NCI-H2227 treated with DMSO at 0.1 percent for 48 hours (cell line): Measurements from ENCODE around the gene MAP3K4.

Source experiments
- DNase-seq: peaks from one replicate; lab custom pipeline; 2025; lab: John Stamatoyannopoulos, UW

Gene MAP3K4

DNA sequence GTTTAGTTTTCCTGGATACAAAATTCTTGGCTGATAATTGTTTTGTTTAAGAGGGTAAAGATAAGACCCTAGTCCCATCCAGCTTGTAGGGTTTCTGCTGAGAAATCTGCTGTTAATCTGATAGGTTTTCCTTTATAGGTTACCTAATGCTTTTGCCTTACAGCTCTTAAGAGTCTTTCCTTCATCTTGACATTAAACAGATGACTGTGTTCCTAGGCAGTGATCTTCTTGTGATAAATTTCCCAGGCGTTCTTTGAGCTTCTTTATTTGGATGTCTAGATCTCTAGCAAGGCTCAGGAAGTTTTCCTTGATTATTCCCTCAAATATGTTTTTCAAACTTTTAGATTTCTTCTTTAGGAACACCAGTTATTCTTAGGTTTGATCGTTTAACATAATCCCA is 134.0 kb downstream of the MAP3K4 start:
- DNase-seq: no peak

DNA sequence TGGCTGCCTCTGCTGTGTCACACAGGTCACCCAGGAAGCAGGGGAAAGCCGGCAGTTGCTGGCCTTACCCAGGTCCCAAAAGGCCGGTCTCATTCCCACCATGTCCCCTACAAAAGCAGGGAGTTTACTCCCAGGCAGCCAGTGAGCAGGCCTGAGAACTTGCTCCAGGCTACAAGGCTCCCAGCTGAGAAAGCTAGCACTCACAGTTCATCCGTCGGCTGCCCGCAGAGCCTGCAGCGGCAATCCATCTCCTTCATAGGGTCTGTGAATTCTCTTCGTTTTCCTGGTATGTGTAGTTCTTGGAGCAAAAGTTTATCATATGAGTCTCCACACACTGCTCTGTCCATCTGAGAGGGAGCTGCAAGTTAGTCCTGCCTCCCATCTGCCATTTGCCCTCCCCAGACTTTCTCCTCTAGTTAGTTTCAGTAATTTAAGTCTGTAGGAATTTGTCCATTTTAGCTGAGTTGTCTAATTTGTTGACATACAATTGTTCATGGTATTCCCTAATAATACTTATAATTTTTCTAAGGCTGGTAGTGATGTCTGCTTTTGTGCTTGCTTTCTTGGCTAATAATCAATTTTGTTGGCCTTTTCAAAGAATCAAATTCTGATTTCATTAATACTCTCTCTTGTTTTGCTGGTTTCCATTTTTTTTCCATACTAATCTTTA is 135.6 kb downstream of the MAP3K4 start:
- DNase-seq: no peak

DNA sequence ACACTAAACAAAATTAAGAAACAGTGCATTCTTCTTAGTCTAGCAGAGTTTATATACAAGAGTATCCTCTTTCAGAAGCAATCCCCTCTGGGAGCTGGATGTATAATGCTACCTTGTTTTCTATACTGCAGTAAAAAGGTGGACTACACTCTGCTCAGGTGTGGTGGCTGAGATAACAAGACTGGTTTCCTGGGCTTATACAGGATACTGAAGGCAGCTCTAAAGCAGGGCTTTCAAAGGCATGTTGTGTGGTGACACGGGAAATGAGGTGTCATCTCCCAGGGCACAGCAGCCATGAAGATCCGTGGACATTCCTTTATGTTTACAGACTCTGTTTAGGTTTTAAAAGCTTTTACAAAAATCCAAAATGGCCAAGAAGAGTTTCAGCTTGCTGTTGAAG is 136.7 kb downstream of the MAP3K4 start:
- DNase-seq: no peak

DNA sequence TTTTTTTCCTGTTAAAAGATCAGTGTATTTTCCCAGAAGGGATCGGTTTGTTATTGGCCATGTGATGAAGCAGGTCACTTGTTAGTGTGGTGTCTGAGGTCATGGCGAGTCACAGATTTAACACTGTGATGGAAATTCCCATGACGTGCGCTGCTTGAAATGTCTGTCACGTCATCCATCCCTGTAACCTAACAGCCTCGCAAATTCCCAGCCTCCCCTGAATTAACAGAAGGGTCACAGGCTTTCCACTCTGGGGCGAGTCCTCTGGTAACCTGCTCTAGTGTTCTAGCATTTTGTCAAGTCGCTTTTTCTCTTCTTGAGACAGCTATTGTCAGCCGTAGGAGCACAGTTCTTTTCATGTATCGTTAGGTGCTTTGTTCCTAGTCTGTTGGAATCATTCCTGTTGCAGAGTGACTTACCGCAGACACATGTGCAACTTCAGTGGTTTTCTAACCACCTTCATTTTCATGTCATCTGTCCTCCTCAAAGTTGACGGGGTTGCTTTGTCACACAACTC is 137.2 kb downstream of the MAP3K4 start:
- DNase-seq: no peak

DNA sequence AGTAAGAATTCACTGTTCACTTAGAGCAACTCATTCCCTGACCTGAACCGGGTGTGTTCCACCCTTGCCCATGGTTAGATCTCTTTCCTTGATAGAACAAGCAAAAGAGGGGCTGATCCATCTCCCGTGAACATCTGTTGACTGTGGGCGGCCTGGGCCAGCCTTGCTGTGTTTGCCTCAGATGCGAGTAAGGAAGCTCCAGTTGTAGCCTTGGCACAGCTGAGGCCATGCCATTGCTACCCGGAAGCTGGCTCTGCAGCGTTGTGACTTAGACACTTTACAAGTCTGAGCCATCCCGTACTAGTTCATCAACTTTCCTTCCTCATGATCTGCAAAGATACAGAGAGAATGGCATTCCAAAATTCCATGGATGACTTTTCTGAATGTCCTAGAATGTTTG is 139.0 kb downstream of the MAP3K4 start:
- DNase-seq: no peak

DNA sequence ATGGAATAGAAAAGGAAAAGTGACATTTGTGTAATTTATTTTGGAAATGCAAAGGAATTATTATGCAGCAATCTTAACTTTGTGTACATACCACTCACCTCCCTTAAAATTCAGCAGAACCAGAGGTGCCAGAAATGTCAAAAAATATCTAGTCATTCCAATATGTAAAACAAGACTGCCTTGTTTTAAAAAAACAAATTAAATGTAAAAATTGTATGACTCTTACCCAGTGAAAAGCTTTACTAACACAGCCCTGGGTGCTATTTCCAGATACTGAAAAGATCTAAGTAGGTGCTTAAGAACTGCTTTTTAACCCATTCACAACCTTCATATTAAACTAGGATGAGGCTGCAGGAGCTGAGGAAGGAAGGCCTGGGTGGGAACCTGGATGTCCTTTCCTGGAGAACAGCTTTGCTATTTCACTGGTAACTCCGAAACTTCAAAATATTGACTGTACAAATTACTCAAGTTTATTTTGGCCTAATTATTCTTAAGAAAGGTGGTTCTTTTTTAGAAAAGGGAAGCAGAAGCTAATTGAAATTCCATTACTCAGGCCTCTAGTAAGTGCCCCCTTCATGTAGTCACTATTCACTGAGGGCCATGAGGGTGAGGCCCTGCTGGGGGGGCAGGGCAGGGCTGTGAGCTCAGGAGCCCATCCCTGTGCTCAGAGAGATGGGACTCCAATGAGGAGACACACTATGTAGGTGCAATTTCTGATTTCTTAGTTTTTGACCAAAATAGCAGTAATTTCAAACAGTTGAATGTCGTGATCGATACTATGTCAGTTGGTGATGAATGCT is 139.6 kb downstream of the MAP3K4 start:
- DNase-seq: no peak

DNA sequence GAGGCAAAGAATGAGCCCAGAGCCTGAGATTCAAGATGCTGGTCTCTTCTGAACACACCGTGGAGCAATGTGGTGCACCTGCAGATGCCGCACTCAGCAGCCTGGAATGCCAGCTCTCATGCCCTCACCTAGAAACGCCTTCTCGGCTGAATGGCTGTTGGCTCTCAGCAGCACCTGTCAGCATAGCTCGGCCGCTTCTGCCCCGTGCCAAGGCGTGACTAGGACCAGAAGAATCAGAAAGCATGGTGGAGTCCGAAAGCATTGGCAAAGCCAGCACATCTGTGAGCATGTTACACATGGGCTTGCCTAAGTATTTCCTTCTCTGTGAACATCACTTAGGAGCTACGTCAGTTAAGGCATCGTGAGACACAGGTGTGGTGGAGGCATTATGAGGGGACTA is 140.8 kb downstream of the MAP3K4 start:
- DNase-seq: no peak

DNA sequence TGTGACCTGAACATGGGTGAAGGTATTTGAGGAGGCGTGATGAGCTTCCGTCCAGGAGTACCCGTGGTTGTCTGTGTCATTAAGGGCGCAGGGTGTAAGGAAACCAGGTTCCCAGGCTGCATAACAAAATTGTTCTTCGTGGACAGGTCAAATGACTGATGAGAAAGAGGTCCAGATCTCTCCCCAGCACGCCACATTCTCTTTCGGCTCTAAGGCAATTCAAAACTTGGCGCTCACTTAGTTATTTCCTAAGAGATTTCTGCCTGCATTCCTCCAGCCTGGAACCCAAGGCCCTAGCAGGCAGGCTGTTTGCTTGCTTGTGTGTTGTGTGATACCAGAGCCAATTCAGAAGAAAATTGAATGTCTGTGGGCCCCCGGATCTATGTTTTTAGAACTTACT is 142.4 kb downstream of the MAP3K4 start:
- no peak for DNase-seq

DNA sequence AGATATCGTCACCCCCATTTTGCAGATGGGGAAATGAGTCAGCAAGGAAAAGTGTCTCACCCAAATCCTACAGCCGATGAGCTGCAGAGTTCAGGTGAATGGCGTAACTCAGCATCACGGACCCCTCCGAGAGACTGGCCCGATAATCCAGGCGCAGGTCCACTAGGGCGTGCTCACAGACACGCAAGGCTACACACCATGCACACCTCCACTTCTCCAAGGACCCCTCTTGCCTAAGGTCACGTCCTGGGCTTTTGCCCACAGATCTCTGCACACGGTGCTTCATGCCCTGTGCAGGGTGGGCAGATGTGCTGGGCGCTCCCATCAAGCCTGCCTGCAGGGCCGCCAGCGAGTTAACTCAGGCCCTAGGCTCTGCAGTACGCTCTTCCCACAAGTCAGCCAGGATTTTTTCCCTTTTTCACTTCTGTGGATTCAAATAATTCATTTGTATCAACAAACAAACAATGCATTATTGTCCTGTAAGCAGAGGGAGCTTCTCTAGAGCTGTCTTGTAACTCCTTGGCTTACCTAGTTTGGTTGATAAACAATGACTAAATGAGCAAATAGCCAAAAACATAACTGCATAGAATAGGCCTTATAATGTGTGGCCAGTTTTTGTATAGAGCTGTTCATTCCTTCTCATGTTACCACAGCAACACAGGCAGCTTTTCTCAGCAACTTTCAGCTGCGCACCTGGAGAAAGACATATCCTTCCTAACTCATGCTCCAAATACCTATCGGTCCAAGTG is 143.2 kb downstream of the MAP3K4 start:
- no peak for DNase-seq

DNA sequence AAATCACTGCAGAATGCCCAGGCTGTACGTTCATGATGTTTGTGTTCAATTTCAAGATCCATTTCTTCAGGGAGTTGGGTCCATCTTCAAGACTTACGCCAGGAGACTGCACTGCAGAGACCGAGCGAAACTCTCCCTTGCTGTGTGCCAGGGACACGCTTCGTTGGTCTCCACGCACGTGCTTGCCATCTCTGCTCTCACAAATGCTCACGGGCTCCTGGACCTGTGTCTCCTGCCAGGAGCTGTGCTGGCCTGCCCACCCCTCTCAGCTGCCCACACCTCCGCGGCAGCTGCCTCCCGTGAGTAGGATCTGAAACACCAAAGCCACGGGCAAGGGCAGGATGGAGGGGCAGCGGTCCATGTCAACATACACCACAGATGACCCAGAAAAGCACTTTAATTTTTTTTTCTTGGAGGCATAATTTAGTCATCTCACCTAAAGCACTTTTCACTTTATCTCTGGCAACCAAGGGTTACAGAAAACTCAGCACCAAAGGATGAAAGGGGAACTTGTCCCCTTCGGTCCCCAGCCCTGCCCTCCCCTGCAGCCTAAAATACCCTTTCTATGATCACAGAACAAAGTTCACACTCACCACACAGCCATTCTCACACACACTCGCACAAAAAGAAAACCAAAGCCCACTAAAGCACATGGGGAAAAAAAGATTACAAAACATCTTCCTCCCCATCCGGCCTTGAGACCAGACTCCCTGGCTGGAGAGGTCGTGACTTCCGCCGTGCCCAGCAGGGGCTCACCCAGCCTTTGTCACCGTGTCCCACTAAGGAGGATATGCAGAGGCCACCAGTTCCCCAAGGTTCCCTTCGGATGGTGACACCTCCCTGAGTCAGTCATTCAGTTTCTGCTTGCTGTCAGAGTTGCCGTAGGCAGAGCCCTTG is 144.4 kb downstream of the MAP3K4 start:
- DNase-seq: no peak

DNA sequence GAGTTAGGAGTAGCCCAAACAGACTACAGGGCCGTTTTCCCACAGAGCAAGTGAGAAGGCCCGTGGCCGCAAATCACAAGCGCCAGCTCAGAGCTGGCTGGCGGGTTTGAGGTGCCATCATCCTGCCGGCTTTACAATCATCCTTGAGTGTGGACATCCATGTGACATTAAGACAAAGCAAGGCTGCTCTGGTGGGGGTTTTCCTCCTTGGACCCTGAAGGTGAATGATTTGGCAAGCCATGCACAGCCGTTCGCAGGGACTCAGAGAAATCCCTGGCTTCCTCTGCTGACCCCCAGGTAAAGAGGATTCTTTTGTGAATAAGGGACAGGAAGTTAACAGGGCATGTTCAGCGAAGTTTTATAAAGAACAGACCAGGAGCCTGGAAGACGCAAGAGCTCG is 145.1 kb downstream of the MAP3K4 start:
- no peak for DNase-seq

DNA sequence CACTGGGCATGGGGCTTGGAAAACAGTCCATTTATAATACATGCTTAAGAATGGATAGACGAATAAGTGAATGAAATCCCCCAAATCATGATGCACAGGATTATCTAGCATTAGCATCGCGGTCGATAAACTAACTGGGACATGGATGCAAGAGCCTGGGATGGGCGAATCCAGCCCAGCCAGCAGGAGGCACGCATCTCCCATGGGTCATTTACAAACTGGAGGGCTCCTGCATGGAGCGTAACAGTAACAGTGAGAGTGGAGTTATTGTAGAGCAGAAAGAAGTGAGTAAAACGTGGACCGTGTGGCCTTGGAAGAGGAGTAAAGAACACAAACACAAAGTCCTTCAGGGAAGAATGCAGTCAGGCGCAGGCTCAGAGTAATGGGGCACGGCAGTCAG is 145.8 kb downstream of the MAP3K4 start:
- DNase-seq: no peak

DNA sequence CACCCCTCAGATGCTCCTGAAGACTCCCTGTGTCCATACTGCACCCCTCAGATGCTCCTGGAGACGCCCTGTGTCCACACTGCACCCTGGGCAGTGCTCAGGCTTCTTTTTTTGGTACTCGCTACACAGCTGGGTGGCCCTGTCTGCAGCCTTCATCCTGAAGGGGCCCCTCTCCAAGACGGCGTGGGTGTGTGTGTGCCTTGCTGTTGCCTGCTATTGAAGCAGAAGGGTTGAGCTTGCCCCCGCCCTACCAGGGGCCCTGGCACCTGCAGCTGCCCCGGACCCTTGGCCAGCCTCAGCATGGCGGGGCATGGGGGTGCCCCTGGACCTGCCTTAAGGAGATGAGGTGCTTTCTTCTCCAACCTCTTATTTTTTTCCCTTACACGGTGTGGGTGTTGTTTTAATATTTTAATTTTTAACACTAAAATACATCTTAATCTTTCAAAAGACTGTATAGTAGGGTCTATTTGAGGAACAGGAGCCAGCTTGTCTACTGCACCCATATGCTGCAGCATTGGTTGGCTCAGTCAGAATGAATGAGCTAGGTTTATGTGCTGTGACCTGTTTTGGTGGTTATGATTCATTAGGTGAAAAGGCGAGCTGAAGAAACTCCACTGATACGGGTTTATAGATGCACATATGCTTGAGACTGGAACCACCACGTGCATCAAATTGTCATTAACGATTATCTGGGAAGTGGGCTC is 146.4 kb downstream of the MAP3K4 start:
- no peak for DNase-seq

DNA sequence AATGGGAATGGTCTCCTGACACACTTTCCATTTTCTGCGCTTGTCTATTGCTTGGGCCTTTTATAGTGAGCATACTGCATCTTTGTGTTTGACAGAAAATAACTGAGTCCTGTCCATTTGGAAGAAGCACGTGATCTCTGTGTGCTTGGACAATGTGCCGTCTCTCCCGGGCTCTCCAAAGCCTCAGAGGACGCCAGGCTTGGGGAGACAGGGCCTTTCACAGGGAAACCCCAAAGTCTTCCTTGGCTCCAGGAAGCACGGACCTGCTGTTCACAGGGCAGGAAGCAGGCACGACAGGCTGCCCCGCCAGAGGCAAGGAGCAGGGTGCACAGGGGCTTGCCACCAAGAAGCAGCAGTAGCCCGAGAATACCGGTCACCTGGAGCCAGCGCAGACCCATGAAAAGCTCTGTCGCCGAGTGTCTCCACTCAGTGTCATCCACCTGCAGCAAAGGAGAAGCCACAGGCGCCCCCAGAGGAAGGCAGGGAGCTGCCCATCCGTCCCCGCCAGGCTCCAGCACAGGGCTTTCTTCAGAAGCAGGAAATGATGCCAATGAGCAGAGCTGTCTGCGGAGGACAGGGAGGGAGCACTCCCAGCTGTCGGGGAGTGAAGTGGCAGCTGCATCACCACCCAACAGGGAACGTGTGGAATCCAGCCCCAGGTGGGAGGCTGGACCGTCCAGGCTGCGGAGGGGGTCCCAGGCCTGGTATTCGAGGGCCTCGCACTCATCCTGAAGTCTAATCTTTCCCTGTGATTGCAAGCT is 147.2 kb downstream of the MAP3K4 start:
- no peak for DNase-seq

DNA sequence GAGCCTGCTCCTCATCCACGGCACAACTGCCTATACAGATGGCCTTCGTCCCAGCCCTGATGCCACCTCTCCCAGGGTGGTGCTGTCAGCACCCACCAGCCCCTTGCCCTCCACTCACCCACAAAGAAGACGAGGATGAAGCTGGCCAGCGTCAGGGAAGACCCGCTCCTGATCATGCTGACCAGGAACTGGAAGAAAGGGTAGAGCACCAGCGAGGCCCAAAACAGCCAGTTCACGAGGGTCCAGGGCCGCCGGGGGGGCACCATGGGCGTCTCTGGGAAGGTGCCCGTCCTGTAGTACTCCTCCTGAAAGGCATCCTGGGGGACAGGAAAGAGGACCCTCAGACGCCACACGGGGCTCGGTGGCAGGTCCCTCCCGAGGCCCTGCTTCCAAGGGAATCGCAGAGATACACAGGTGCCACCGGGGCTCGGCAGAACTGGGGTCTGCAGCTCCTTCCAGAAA is 147.8 kb downstream of the MAP3K4 start:
- no peak for DNase-seq

DNA sequence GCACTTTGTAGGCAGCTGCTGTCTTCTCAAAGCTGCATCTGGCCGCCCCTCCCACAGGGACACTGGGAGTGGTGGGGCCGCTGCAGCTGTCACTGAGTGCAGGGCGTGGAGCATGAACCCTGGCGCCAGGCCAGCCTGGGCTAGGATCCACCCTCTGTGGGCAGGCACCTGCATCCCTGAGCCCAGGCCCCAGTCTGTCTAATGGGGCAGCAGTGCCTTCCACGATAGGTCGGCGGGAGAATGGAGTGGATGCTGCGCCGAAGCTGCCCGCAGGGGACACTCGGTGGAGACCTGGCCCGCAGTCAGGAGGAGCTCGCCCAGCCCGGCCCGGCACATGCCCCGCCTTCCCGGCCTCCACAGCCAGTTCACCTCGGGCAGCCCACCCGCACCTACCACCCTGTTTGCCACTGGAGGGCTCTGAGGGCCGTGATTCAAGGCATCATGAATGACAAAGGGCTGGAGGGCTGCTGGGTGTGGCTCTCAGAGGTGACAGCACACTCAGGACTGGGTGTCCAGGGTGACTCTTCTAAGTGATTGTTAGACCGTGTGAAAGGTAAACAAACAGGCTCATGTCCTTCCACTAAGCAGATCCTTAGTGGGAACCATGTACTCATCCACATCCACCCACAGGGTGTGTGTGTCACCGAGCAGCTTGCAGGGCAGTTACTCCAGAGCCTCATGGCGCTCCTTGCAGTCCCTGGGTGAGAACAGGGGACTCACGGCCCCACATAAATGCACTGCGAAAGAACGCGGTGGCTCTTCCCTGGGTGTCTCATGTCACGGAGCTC is 148.4 kb downstream of the MAP3K4 start:
- no peak for DNase-seq

DNA sequence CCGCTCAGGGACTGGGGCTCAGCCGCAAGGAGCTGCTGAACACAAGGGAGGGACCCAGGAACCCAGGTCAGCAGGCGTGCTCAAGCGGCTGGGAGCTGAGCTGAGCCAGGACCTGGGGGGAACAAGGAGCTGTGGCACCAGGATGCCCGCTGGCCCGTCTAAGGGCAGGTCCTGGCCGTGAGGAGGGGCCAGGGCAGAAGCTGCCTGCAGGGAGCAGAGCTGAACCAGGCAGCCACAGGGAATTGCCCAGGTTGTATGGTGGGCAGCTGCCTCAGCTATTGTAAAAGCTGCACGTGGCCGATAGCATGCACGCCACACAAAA is 148.9 kb downstream of the MAP3K4 start:
- DNase-seq: no peak

DNA sequence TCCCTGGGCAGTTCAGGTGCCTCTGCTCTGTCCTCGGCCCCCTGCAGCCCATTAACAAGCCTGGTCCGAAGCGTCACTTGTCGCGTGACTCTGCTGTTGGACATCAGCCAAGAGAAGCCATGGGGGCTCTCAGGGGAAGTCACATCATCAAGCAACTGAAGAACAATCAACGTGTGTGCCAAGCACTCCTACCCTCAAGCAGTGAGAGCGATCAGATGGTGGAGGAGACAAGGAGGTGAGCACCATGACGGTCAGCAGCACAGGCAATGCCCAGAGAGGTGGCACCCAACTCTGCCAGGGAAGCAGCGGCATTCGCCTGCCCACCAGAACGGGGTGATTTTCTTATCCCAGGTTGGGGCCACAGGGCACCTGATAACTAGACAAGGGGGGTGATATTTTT is 149.6 kb downstream of the MAP3K4 start:
- no peak for DNase-seq

DNA sequence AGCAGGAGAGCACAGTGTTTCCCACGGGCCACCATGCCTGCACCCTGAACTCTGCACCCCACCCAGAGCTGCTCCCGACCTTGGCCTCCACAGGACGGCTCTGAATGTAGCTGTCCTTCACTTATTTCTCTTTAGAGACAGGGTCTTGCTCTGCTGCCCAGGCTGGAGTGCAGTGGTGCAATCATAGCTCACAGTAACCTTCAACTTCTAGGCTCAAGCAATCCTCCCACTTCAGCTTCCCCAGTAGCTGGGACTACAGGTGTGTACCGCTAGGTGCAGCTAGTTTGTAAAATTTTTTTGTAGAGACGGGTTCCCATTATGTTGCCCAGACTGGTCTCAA is 151.4 kb downstream of the MAP3K4 start:
- no peak for DNase-seq
